Body of pancreas (tissue), 4 donors: Measurements from ENCODE around the gene RFX5.

Experiments
- POLR2A ChIP-seq, 3 donors: fragments of 450-650 bp; IDR thresholded peaks; one replicate each; pipeline ENCODE4 v1.6.1; 2016; ENCODE audit warnings: antibody characterized with exemption in 3 of 3, mild to moderate bottlenecking in 2 of 3
- TF ChIP-seq, protein P1 (sequence below), 7 experiments: fragments of 450-650 bp in 4 of 7; fragments of 200-600 bp in 3 of 7; sonication (generic) in 3 of 7; IDR thresholded peaks; one replicate each; pipeline ENCODE4 v1.5.1; 2016 to 2019; ENCODE audit warnings: antibody characterized with exemption in 7 of 7

DNA sequence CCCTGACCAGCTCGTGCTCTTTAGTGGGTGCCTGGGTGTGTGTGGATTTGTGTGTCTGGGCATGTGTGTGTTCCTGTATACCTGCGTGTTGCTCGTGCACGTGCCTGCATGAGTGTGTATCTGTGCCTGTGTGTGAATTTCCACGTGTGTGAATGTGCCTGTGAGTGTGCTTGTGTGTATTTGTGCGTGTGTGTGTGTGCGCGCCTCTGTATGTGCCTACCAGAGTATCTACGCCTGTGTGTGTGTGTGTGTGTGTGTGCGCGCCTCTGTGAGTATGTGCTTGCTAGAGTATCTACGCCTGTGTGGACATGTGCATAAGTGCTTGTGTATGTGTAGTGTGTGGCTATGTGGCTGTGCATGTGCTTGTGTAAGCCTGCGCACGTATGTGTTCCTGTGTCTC is 26.1 kb upstream of the RFX5 start:
- TF ChIP-seq POLR2A (IDR thresholded peaks at IDR 0.05), result no peak
- TF ChIP-seq, protein P1, sequence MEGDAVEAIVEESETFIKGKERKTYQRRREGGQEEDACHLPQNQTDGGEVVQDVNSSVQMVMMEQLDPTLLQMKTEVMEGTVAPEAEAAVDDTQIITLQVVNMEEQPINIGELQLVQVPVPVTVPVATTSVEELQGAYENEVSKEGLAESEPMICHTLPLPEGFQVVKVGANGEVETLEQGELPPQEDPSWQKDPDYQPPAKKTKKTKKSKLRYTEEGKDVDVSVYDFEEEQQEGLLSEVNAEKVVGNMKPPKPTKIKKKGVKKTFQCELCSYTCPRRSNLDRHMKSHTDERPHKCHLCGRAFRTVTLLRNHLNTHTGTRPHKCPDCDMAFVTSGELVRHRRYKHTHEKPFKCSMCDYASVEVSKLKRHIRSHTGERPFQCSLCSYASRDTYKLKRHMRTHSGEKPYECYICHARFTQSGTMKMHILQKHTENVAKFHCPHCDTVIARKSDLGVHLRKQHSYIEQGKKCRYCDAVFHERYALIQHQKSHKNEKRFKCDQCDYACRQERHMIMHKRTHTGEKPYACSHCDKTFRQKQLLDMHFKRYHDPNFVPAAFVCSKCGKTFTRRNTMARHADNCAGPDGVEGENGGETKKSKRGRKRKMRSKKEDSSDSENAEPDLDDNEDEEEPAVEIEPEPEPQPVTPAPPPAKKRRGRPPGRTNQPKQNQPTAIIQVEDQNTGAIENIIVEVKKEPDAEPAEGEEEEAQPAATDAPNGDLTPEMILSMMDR (IDR thresholded peaks at IDR 0.05), result no peak
